GM12872 (cell line): ENCODE results near the gene NAT10.

Experiments used
- CTCF ChIP-seq: IDR thresholded peaks from 3 replicates; pipeline ENCODE4 v1.5.1; 2011; ENCODE audit warnings: low read depth, mild to moderate bottlenecking, low read length, moderate library complexity; ENCODE audit not compliant: insufficient read depth

Gene NAT10

GRCh38 chr11:34068111-34068510 lies 37.3 kb upstream of the NAT10 start:
- TF ChIP-seq CTCF = no peak

GRCh38 chr11:34072041-34072440 lies 33.4 kb upstream of the NAT10 start:
- TF ChIP-seq CTCF = no peak

- no peak for TF ChIP-seq CTCF
Measured at GRCh38 chr11:34072832-34073231, 32.6 kb upstream of the NAT10 start.

GRCh38 chr11:34074391-34074790 lies 31.0 kb upstream of the NAT10 start:
- TF ChIP-seq CTCF = no peak

DNA sequence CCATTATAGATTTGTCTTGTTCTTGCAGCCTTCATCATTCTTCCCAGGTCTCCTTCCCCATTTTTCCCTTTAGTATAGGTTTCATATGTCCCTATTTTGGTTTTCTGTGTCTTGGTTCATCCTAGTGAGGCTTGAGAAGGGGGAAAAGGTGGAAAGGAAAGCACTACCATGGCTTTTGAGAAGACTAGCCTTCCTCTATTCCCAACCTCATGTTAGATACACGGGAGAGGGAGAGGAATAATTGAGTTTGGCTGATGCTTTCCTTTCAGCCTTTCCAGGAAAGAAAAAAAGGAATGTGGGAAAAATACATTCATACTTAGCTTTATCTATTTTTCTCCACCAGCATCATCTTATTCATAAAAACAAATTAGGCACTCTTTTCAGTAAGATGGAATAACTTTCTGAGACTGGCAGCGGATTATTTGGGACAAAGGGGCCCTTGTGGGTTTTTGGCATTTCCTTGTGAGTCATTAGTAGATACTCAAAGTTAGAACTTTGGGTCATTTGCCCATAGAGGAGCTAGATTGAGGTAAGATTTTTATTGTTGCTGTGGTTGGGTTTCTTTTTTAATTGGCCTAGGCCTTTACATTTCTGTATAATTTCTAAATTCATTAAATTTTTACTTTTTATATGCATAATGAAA lies 30.1 kb upstream of the NAT10 start:
- no peak for TF ChIP-seq CTCF

DNA sequence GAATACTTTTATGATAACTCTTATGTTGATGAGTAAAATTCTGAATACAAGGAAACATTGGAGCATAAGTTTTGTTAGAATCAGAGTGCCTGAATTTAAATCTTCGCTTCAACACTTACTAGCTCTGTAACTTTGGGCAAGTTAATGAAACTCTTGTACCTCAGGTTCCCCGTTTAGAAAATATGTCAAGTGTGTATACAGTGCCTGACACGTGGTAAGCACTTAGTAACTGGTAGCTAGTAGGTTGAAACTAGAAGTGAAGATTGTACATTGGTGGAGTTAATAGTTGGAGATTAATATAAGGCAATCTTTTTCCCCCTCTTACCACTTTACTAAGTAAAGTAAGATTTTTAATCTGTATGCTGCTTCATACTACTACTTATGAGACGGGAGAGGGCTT lies 24.8 kb upstream of the NAT10 start:
- no peak for TF ChIP-seq CTCF

GRCh38 chr11:34084637-34085036 lies 20.8 kb upstream of the NAT10 start:
- TF ChIP-seq CTCF = no peak
